K562 (cell line): ENCODE data around the gene VIM. TPM values are rescaled to one million over a fixed set of nuclear protein-coding genes. Genes with fewer than 3 reads are reported as not detected.
"Not testable (repeated sequence)": the region's sequence is repeated elsewhere in the genome, so short reads cannot be mapped to it uniquely, and the experiment has no call there.

Experiments used
- ATAC-seq: fragments of 200-7000 bp; cut with Tn5 transposase; 3 replicates; pipeline ENCODE4 v1.9.1; 2020; ENCODE audit warnings: moderate library complexity
- BruUV-seq: library from RNA; stranded (reverse); fragments of 400-500 nt; replicated peaks from 2 replicates; lab custom pipeline; 2021; lab: Mats Ljungman, UMichigan
- CTCF ChIA-PET: fragments of 300-600 bp; formaldehyde crosslinking; extraction: SDS; loops from one replicate; lab custom pipeline; 2021; ENCODE audit warnings: low intra/inter-chr PET ratio; lab: Yijun Ruan, JAX
- POLR2A ChIA-PET: fragments of 300-600, 350-650 bp; sonication (Branson Sonifier 250); formaldehyde crosslinking; extraction: SDS; loops from one replicate; lab custom pipeline; 2021; ENCODE audit warnings: antibody characterized with exemption, inconsistent platforms; lab: Yijun Ruan, JAX
- DNase-seq, 4 experiments: peaks; one replicate each; pipeline versions ENCODE4 v3.0.0 to v3.0.0-alpha.2; 2011 to 2018; ENCODE audit warnings: low spot score in 3 of 4, mixed read lengths in 3 of 4; ENCODE audit errors: extremely low read depth in 1 of 4
- FAIRE-seq: peaks from 2 replicates; lab custom pipeline; 2011; peaks lifted over from hg19 to GRCh38; lab: Jason Lieb, UNC
- H2AFZ ChIP-seq: 2 replicates; pipeline ENCODE4 v1.6.0; 2011; ENCODE audit warnings: low read depth, low read length, control low read depth, inconsistent platforms
- H3K27ac ChIP-seq: fragments of 200-600 bp; 3 replicates; pipeline ENCODE4 v1.8.0; 2011; ENCODE audit warnings: low read depth, mild to moderate bottlenecking, control low read depth, inconsistent platforms, low read length, moderate library complexity, mixed read lengths; ENCODE audit errors: extremely low read depth
- H3K27me3 ChIP-seq, 2 experiments: fragments of 300-600 bp in 1 of 2; 2 replicates in 1 of 2; 3 replicates in 1 of 2; pipeline versions ENCODE4 v1.6.0 to v1.8.0; 2011; ENCODE audit warnings: inconsistent platforms in 2 of 2, low read length in 2 of 2, mild to moderate bottlenecking in 1 of 2, mixed read lengths in 1 of 2, moderate library complexity in 1 of 2; ENCODE audit not compliant: control insufficient read depth in 2 of 2, insufficient read depth in 2 of 2
- H3K36me3 ChIP-seq: fragments of 300-600 bp; 3 replicates; pipeline ENCODE4 v1.8.0; 2011; ENCODE audit warnings: mild to moderate bottlenecking, low read length, inconsistent platforms; ENCODE audit not compliant: control insufficient read depth, insufficient read depth
- H3K4me1 ChIP-seq, 2 experiments: fragments of 200-600 bp in 1 of 2; replicated peaks in 1 of 2; 2 replicates in 1 of 2; 3 replicates in 1 of 2; pipeline versions ENCODE4 v1.5.1 to v1.8.0; 2011; ENCODE audit warnings: inconsistent platforms in 2 of 2, low read length in 2 of 2, mild to moderate bottlenecking in 1 of 2, mixed read lengths in 1 of 2, moderate library complexity in 1 of 2; ENCODE audit not compliant: control insufficient read depth in 2 of 2, insufficient read depth in 2 of 2
- H3K4me2 ChIP-seq: 2 replicates; pipeline ENCODE4 v1.6.1; 2011; ENCODE audit warnings: low read length, control low read depth, inconsistent platforms, mixed read lengths; ENCODE audit not compliant: insufficient read depth
- H3K4me3 ChIP-seq: fragments of 200-600 bp; sonication (generic), shearing (Covaris generic); 2 replicates; pipeline ENCODE4 v1.5.1; 2016; ENCODE audit warnings: control low read depth, inconsistent platforms
- H3K79me2 ChIP-seq: fragments of 200-600 bp; 3 replicates; pipeline ENCODE4 v1.8.0; 2011; ENCODE audit warnings: low read length, inconsistent platforms; ENCODE audit not compliant: control insufficient read depth, insufficient read depth
- H3K9ac ChIP-seq, 2 experiments: 2 replicates each; pipeline versions ENCODE4 v1.6.0 to v1.6.1; 2011; ENCODE audit warnings: low read depth in 2 of 2, low read length in 2 of 2, control low read depth in 1 of 2, inconsistent platforms in 1 of 2, mild to moderate bottlenecking in 1 of 2, mixed read lengths in 1 of 2; ENCODE audit not compliant: insufficient read depth in 1 of 2
- H3K9me1 ChIP-seq: one replicate; pipeline ENCODE4 v1.6.0; 2011; ENCODE audit warnings: inconsistent platforms, mild to moderate bottlenecking, low read length, moderate library complexity; ENCODE audit not compliant: control insufficient read depth, insufficient read depth
- H3K9me3 ChIP-seq: replicated peaks from 2 replicates; pipeline ENCODE4 v1.5.1; 2011; ENCODE audit warnings: low read depth, low read length, inconsistent platforms; ENCODE audit not compliant: control insufficient read depth, insufficient read depth
- H4K20me1 ChIP-seq: replicated peaks from 2 replicates; pipeline ENCODE4 v1.6.1; 2011; ENCODE audit warnings: low read length, inconsistent platforms, mixed read lengths; ENCODE audit not compliant: control insufficient read depth, insufficient read depth
- CBX3 ChIP-seq, 2 experiments: IDR thresholded peaks; 1 replicate in 1 of 2; 2 replicates in 1 of 2; pipeline ENCODE4 v1.6.1; 2012; ENCODE audit warnings: inconsistent platforms in 2 of 2, low read length in 2 of 2, borderline replicate concordance in 1 of 2, control low read depth in 1 of 2
- CCNT2 ChIP-seq: IDR thresholded peaks from 2 replicates; pipeline ENCODE4 v1.6.1; 2011; ENCODE audit warnings: borderline replicate concordance, low read depth, mild to moderate bottlenecking, moderate library complexity, mixed read lengths, low read length; ENCODE audit not compliant: insufficient read length; ENCODE audit errors: extremely low read depth
- FOS ChIP-seq: IDR thresholded peaks from 3 replicates; pipeline ENCODE4 v1.6.1; 2011; ENCODE audit not compliant: insufficient read length; ENCODE audit errors: extremely low read depth
- TBL1XR1 ChIP-seq, 2 experiments: IDR thresholded peaks; 2 replicates each; pipeline ENCODE4 v1.6.1; 2012; ENCODE audit warnings: improper control_type of control experiment in 2 of 2, low read length in 2 of 2, mild to moderate bottlenecking in 1 of 2
- ZBTB17 ChIP-seq: fragments of 450-650 bp; formaldehyde crosslinking; IDR thresholded peaks from 2 replicates; pipeline ENCODE4 v1.4.0; 2020; ENCODE audit warnings: mild to moderate bottlenecking
- WGBS: fragments of 100-300 bp; shearing (Covaris generic); methylation state at CpG from one replicate; pipeline ENCODE4 v1.1.6; 2016; ENCODE audit warnings: low coverage, mixed read lengths; ENCODE audit not compliant: insufficient coverage; ENCODE audit errors: missing lambda C conversion rate; 5-methylcytosine and 5-hydroxymethylcytosine counted together
- in situ Hi-C: fragments of 300-500 bp; cut with MboI; formaldehyde crosslinking; loops from 4 replicates; pipeline ENCODE4 v1.15.0; 2018; ENCODE audit warnings: inconsistent platforms, mixed read lengths
- intact Hi-C: fragments of 100-400 bp; cut with micrococcal nuclease; formaldehyde crosslinking; loops from 2 replicates; pipeline ENCODE4 v1.14.2; 2022
- polyA plus RNA-seq, 8 experiments: library from polyadenylated mRNA; depleted of rRNA in 4 of 8; stranded (reverse) in 5 of 8; unstranded in 3 of 8; fragments of >200 nt; fragmentation: Nextera tagmentation in 2 of 8; fragmentation: Illumina TruSeq in 1 of 8; extraction: Ambion mirVana in 2 of 8; extraction: Trizol in 1 of 8; gene quantifications; 2 replicates each; pipeline versions ENCODE4 v1.2.1 to v1.2.3, GENCODE V29; 2011 to 2014; ENCODE audit warnings: inconsistent platforms in 1 of 8, missing spikeins in 1 of 8
- total RNA-seq, 7 experiments: library from RNA; depleted of rRNA in 6 of 7; stranded (reverse); fragments of >200 nt in 6 of 7; fragmentation: Illumina TruSeq in 2 of 7; extraction: Trizol in 2 of 7; gene quantifications; 2 replicates each; pipeline versions ENCODE4 v1.2.1 to v1.2.3, GENCODE V29; 2011 to 2021; ENCODE audit warnings: low replicate concordance in 1 of 7

The VIM gene
- total and polyA plus RNA-seq, 9 of the 15 experiments (the other 6 are each of a cell fraction or from before 2014, with no cell fraction given) = 86.0 to 621 (median 383) TPM

- no peak for TF ChIP-seq CCNT2
- TF ChIP-seq FOS = no peak
- no peak for TF ChIP-seq TBL1XR1 (IDR thresholded peaks at IDR 0.05; ENCODE audit: low read length in 2 of 2)
- TF ChIP-seq CBX3 (IDR thresholded peaks at IDR 0.05; ENCODE audit: borderline replicate concordance in 1 of 2, low read length in 2 of 2) = peak in 1 of 2 experiments; percentile 92; a peak in 2 of 3 replicates
- TF ChIP-seq, all 486 proteins: peak for 8
Observed at GRCh38 chr10:17263580-17263979, 35.5 kb downstream of the VIM start (continued).

GRCh38 chr10:17265468-17265867 is 37.4 kb downstream of the VIM start:
- TF ChIP-seq ZBTB17 = no peak
- intact Hi-C loops (no loop called here), in situ Hi-C loops (no loop called here)
- Histone ChIP-seq H3K27me3 (peaks cover 0 to 3% of the 10 kb centered on the region in 2 experiments; a peak in 1 of 5 replicates), H3K27ac (no peak overlapping the region), H3K36me3 (no peaks in the 10 kb centered on the region), H3K4me1 (no peaks in the 10 kb centered on the region), H3K4me3 (no peak overlapping the region), H3K9ac (no peak overlapping the region), H3K9me3 (peaks cover 17% of the 10 kb centered on the region), H4K20me1 (no peaks in the 10 kb centered on the region), H3K9me1 (no peaks in the 10 kb centered on the region), H3K4me2 (no peak overlapping the region), H3K79me2 (no peaks in the 10 kb centered on the region), H2AFZ (no peak overlapping the region)
- ATAC-seq (no peak), DNase-seq (no peak), FAIRE-seq (no peak)
- WGBS = 0% methylated on average over 2 of the region's 2 CpGs
- BruUV-seq = no TSS peak
- ChIA-PET CTCF (no interaction called here), POLR2A (no interaction called here)

GRCh38 chr10:17266549-17266948 is 38.5 kb downstream of the VIM start:
- FAIRE-seq, H3K79me2 ChIP-seq, H2AFZ ChIP-seq, H3K27me3 ChIP-seq, H3K9ac ChIP-seq, H3K36me3 ChIP-seq, H3K9me1 ChIP-seq, POLR2A ChIA-PET, BruUV-seq, intact Hi-C loops, H4K20me1 ChIP-seq, in situ Hi-C loops, H3K4me1 ChIP-seq, ATAC-seq, H3K27ac ChIP-seq, CTCF ChIA-PET, H3K4me2 ChIP-seq, DNase-seq, H3K4me3 ChIP-seq: not testable (repeated sequence)
- WGBS = 22% methylated on average over 6 of the region's 6 CpGs
- peaks cover 16% of the 10 kb centered on the region for H3K9me3 ChIP-seq
